Measurements from ENCODE around the gene GCNT4.

Gene GCNT4

GRCh38 chr5:75031366-75031765 is 21.0 kb downstream of the GCNT4 start:
- no peak for TF ChIP-seq NFIC (IDR thresholded peaks at IDR 0.05)
- TF ChIP-seq TEAD4 (IDR thresholded peaks at IDR 0.05), result no peak

GRCh38 chr5:75028090-75028489 is 24.3 kb downstream of the GCNT4 start:
- TF ChIP-seq EGR1 (IDR thresholded peaks at IDR 0.05) (no peak), TCF12 (IDR thresholded peaks at IDR 0.05; ENCODE audit: low read depth) (no peak), TEAD4 (IDR thresholded peaks at IDR 0.05) (no peak), FOXM1 (IDR thresholded peaks at IDR 0.05; ENCODE audit: borderline replicate concordance, low read depth) (no peak), CEBPB (IDR thresholded peaks at IDR 0.05) (no peak), RAD21 (IDR thresholded peaks at IDR 0.05; ENCODE audit: low read depth) (no peak), NFIC (IDR thresholded peaks at IDR 0.05) (no peak), YY1 (IDR thresholded peaks at IDR 0.05; ENCODE audit: low read depth) (no peak), REST (IDR thresholded peaks at IDR 0.05; ENCODE audit: low read depth) (no peak), EP300 (IDR thresholded peaks at IDR 0.05; ENCODE audit: borderline replicate concordance) (no peak)

GRCh38 chr5:75023368-75024159 is 28.8 kb downstream of the GCNT4 start:
- no peak for TF ChIP-seq RAD21 (IDR thresholded peaks at IDR 0.05; ENCODE audit: low read depth)
- no peak for TF ChIP-seq MAX (IDR thresholded peaks at IDR 0.05)
- TF ChIP-seq ZBTB7A (IDR thresholded peaks at IDR 0.05; ENCODE audit: low read depth), result no peak

- TF ChIP-seq ZBTB7A (IDR thresholded peaks at IDR 0.05; ENCODE audit: low read depth) (no peak), USF1 (IDR thresholded peaks at IDR 0.05) (no peak), NFIC (IDR thresholded peaks at IDR 0.05) (no peak), EGR1 (IDR thresholded peaks at IDR 0.05) (no peak), CEBPB (IDR thresholded peaks at IDR 0.05) (no peak), TEAD4 (IDR thresholded peaks at IDR 0.05) (no peak), EP300 (IDR thresholded peaks at IDR 0.05; ENCODE audit: borderline replicate concordance) (no peak), FOXM1 (IDR thresholded peaks at IDR 0.05; ENCODE audit: borderline replicate concordance, low read depth) (no peak), YY1 (IDR thresholded peaks at IDR 0.05; ENCODE audit: low read depth) (no peak), TCF12 (IDR thresholded peaks at IDR 0.05; ENCODE audit: low read depth) (no peak), MAX (IDR thresholded peaks at IDR 0.05) (no peak), RAD21 (IDR thresholded peaks at IDR 0.05; ENCODE audit: low read depth) (no peak), CREB1 (IDR thresholded peaks at IDR 0.05; ENCODE audit: low read depth) (no peak), TAF1 (IDR thresholded peaks at IDR 0.05; ENCODE audit: low read depth) (no peak), REST (IDR thresholded peaks at IDR 0.05; ENCODE audit: low read depth) (no peak)
Measured at GRCh38 chr5:75021800-75022199, 30.6 kb downstream of the GCNT4 start.

GRCh38 chr5:75021219-75021618 is 31.1 kb downstream of the GCNT4 start:
- no peak for TF ChIP-seq EP300 (IDR thresholded peaks at IDR 0.05; ENCODE audit: borderline replicate concordance)
- TF ChIP-seq NFIC (IDR thresholded peaks at IDR 0.05), result no peak
- peak; percentile 55; the same call in 1 of the 2 replicates for TF ChIP-seq USF1 (IDR thresholded peaks at IDR 0.05)

- TF ChIP-seq FOXM1 (IDR thresholded peaks at IDR 0.05; ENCODE audit: borderline replicate concordance, low read depth) (no peak), MAX (IDR thresholded peaks at IDR 0.05) (no peak), TCF12 (IDR thresholded peaks at IDR 0.05; ENCODE audit: low read depth) (0 out of 2 replicates have a peak, but pooled peaks have one; percentile 15), REST (IDR thresholded peaks at IDR 0.05; ENCODE audit: low read depth) (no peak), EP300 (IDR thresholded peaks at IDR 0.05; ENCODE audit: borderline replicate concordance) (peak; percentile 15; the same call in 1 of the 2 replicates), USF1 (IDR thresholded peaks at IDR 0.05) (no peak), CREB1 (IDR thresholded peaks at IDR 0.05; ENCODE audit: low read depth) (no peak), TEAD4 (IDR thresholded peaks at IDR 0.05) (0 out of 2 replicates have a peak, but pooled peaks have one; percentile 27), CEBPB (IDR thresholded peaks at IDR 0.05) (no peak), NFIC (IDR thresholded peaks at IDR 0.05) (peak; percentile 72), ZBTB7A (IDR thresholded peaks at IDR 0.05; ENCODE audit: low read depth) (no peak), YY1 (IDR thresholded peaks at IDR 0.05; ENCODE audit: low read depth) (no peak), TAF1 (IDR thresholded peaks at IDR 0.05; ENCODE audit: low read depth) (no peak), EGR1 (IDR thresholded peaks at IDR 0.05) (no peak), RAD21 (IDR thresholded peaks at IDR 0.05; ENCODE audit: low read depth) (no peak)
Measured at GRCh38 chr5:75020016-75020656, 32.2 kb downstream of the GCNT4 start.
